Uterus (tissue), 2 donors: ENCODE results near the gene PLBD2.

ENCODE experiments used
- POLR2A ChIP-seq, 2 donors: fragments of 450-650 bp; IDR thresholded peaks; one replicate each; pipeline ENCODE4 v1.6.1; 2016; ENCODE audit warnings: antibody characterized with exemption in 2 of 2, mild to moderate bottlenecking in 1 of 2, moderate library complexity in 1 of 2
- TF ChIP-seq, protein P1 (sequence below), 4 experiments: fragments of 200-600 bp in 2 of 4; fragments of 450-650 bp in 2 of 4; sonication (generic) in 2 of 4; IDR thresholded peaks; one replicate each; pipeline ENCODE4 v1.5.1; 2016 to 2019; ENCODE audit warnings: antibody characterized with exemption in 4 of 4, mild to moderate bottlenecking in 2 of 4, moderate library complexity in 1 of 4

DNA sequence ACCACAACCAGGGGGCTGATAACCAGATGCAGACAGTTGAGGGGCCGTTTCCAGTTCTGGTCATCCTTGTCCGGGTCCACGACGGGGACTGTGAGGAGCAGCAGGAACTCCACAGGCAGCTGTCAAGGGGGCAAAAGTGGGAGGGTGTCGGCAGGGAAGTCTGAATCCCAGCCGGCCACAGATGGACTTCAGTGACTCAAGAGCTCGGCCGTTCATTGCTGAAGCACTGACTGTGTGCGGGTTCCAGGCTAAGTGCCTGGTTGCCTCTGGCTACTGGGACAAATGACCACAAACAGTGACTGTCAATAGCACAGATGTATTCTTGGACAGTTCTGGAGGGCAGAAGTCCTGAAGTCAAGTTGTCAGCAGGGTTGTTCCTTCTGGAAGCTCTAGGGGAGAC lies 43.0 kb upstream of the PLBD2 start:
- no peak for TF ChIP-seq POLR2A (IDR thresholded peaks at IDR 0.05)
- TF ChIP-seq, protein P1, sequence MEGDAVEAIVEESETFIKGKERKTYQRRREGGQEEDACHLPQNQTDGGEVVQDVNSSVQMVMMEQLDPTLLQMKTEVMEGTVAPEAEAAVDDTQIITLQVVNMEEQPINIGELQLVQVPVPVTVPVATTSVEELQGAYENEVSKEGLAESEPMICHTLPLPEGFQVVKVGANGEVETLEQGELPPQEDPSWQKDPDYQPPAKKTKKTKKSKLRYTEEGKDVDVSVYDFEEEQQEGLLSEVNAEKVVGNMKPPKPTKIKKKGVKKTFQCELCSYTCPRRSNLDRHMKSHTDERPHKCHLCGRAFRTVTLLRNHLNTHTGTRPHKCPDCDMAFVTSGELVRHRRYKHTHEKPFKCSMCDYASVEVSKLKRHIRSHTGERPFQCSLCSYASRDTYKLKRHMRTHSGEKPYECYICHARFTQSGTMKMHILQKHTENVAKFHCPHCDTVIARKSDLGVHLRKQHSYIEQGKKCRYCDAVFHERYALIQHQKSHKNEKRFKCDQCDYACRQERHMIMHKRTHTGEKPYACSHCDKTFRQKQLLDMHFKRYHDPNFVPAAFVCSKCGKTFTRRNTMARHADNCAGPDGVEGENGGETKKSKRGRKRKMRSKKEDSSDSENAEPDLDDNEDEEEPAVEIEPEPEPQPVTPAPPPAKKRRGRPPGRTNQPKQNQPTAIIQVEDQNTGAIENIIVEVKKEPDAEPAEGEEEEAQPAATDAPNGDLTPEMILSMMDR (IDR thresholded peaks at IDR 0.05): no peak
